Neural progenitor cell (in vitro differentiated cells): ENCODE results near the gene TRAM2. TPM values are rescaled to one million over a fixed set of nuclear protein-coding genes. Genes with fewer than 3 reads are reported as not detected.

ENCODE experiments used
- DNase-seq: peaks from one replicate; pipeline ENCODE4 v3.0.0-alpha.2; 2016; ENCODE audit warnings: low spot score
- H2AFZ ChIP-seq: fragments of 200-600 bp; sonication (generic); replicated peaks from 2 replicates; pipeline ENCODE4 v1.6.1; 2016; ENCODE audit warnings: antibody characterized with exemption
- H3F3A ChIP-seq: fragments of 200-600 bp; sonication (generic); 2 replicates; pipeline ENCODE4 v1.6.1; 2016; ENCODE audit warnings: antibody characterized with exemption, low read depth
- H3K27ac ChIP-seq: fragments of 200-600 bp; sonication (generic); 2 replicates; pipeline ENCODE4 v1.5.1; 2016; ENCODE audit warnings: mild to moderate bottlenecking
- H3K27me3 ChIP-seq: fragments of 200-600 bp; sonication (generic); 2 replicates; pipeline ENCODE4 v1.6.1; 2016; ENCODE audit warnings: mild to moderate bottlenecking, moderate library complexity
- H3K36me3 ChIP-seq: fragments of 200-600 bp; sonication (generic); 2 replicates; pipeline ENCODE4 v1.5.1; 2016
- H3K4me1 ChIP-seq: fragments of 200-600 bp; sonication (generic); 2 replicates; pipeline ENCODE4 v1.6.1; 2016; ENCODE audit warnings: mixed run types
- H3K4me2 ChIP-seq: fragments of 200-600 bp; sonication (generic); 2 replicates; pipeline ENCODE4 v1.6.1; 2016
- H3K4me3 ChIP-seq: fragments of 200-600 bp; sonication (generic); 2 replicates; pipeline ENCODE4 v1.5.1; 2016
- H3K79me2 ChIP-seq: fragments of 200-600 bp; sonication (generic); 2 replicates; pipeline ENCODE4 v1.6.1; 2016; ENCODE audit warnings: low read depth
- H3K9ac ChIP-seq: fragments of 200-600 bp; sonication (generic); 2 replicates; pipeline ENCODE4 v1.6.1; 2016
- H3K9me3 ChIP-seq: fragments of 200-600 bp; sonication (generic); 2 replicates; pipeline ENCODE4 v1.5.1; 2016; ENCODE audit warnings: low read depth
- H4K20me1 ChIP-seq: fragments of 200-600 bp; sonication (generic); 2 replicates; pipeline ENCODE4 v1.6.1; 2016; ENCODE audit warnings: low read depth
- H3K27ac Mint-ChIP-seq: 3 replicates; pipeline ENCODE4 v1.8.0; 2021; ENCODE audit warnings: mixed read lengths
- H3K27me3 Mint-ChIP-seq: 2 replicates; pipeline ENCODE4 v1.8.0; 2022; ENCODE audit warnings: low read depth, mild to moderate bottlenecking, inconsistent platforms, moderate library complexity, mixed read lengths; ENCODE audit not compliant: insufficient read depth
- H3K36me3 Mint-ChIP-seq: 3 replicates; pipeline ENCODE4 v1.8.0; 2021; ENCODE audit warnings: mixed read lengths
- H3K4me1 Mint-ChIP-seq: 3 replicates; pipeline ENCODE4 v1.8.0; 2021; ENCODE audit warnings: mixed read lengths
- H3K4me3 Mint-ChIP-seq: 3 replicates; pipeline ENCODE4 v1.8.0; 2021; ENCODE audit warnings: mild to moderate bottlenecking, moderate library complexity, mixed read lengths
- H3K9me3 Mint-ChIP-seq: 3 replicates; pipeline ENCODE4 v1.8.0; 2020; ENCODE audit warnings: mixed read lengths
- EZH2 ChIP-seq: fragments of 200-600 bp; sonication (generic); IDR thresholded peaks from 2 replicates; pipeline ENCODE4 v1.6.1; 2017; ENCODE audit warnings: antibody characterized with exemption, mild to moderate bottlenecking, moderate library complexity
- EZH2phosphoT487 ChIP-seq: fragments of 200-600 bp; sonication (generic); IDR thresholded peaks from 2 replicates; pipeline ENCODE4 v1.6.1; 2017; ENCODE audit warnings: antibody characterized with exemption
- total RNA-seq: library from RNA; depleted of rRNA; stranded (reverse); fragments of >200 nt; gene quantifications from 2 replicates; pipeline ENCODE4 v1.2.3, GENCODE V29; 2015; ENCODE audit warnings: low replicate concordance
- TF ChIP-seq, protein P1 (sequence below): fragments of 200-600 bp; sonication (generic); IDR thresholded peaks from 2 replicates; pipeline ENCODE4 v1.5.1; 2017; ENCODE audit warnings: antibody characterized with exemption, mild to moderate bottlenecking

TRAM2 gene
- total RNA-seq, 1 donor from 2014 or later = 12.3 TPM

DNA sequence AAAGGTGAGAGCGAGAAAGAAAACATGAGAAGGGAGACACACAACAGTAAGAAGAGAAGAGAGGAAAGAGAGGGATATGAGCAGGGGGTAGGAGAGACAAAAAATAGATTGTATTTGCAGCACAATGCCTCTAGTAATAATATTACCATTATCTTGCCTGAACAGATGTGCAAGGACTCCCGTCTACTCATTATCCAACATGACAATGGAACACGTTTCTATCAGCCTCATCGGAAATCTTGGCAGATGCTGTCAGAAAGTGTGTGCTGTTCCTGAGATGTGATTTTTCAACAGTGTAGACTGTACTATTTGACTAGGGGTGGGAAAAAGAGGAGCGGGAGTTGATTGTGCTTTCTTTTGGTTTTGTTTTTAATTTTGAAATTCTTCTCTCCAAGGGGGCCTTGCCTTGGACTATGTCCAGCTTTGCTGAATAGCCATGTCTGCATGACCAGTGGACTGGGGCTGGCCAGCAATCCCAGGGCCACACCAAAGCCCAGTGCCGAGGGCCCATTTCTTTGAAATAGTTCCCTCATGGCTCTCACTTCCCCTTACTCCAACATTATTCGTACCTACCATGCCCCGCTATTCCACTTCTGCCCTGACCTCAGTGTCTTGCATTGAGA lies 11.3 kb upstream of the TRAM2 start:
- Histone ChIP-seq H3K9me3 (no peaks in the 10 kb centered on the region), H3K4me3 (no peak overlapping the region), H4K20me1 (no peaks in the 10 kb centered on the region), H3K27me3 (no peaks in the 10 kb centered on the region), H3K4me1 (peaks cover 9% of the 10 kb centered on the region), H2AFZ (peak overlapping the region; percentile 77), H3K36me3 (no peaks in the 10 kb centered on the region), H3K9ac (no peak overlapping the region), H3K79me2 (no peaks in the 10 kb centered on the region), H3K27ac (no peak overlapping the region), H3K4me2 (no peak overlapping the region), H3F3A (no peaks in the 10 kb centered on the region)
- no peak for DNase-seq
- no peak for TF ChIP-seq EZH2phosphoT487
- TF ChIP-seq, protein P1, sequence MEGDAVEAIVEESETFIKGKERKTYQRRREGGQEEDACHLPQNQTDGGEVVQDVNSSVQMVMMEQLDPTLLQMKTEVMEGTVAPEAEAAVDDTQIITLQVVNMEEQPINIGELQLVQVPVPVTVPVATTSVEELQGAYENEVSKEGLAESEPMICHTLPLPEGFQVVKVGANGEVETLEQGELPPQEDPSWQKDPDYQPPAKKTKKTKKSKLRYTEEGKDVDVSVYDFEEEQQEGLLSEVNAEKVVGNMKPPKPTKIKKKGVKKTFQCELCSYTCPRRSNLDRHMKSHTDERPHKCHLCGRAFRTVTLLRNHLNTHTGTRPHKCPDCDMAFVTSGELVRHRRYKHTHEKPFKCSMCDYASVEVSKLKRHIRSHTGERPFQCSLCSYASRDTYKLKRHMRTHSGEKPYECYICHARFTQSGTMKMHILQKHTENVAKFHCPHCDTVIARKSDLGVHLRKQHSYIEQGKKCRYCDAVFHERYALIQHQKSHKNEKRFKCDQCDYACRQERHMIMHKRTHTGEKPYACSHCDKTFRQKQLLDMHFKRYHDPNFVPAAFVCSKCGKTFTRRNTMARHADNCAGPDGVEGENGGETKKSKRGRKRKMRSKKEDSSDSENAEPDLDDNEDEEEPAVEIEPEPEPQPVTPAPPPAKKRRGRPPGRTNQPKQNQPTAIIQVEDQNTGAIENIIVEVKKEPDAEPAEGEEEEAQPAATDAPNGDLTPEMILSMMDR = no peak
- TF ChIP-seq EZH2 = no peak
- Mint-ChIP-seq H3K9me3 (no peaks in the 10 kb centered on the region), H3K27me3 (peaks cover 2% of the 10 kb centered on the region), H3K4me1 (peaks cover 9% of the 10 kb centered on the region), H3K27ac (peak overlapping the region; percentile 72), H3K36me3 (peaks cover 3% of the 10 kb centered on the region), H3K4me3 (no peak overlapping the region)

DNA sequence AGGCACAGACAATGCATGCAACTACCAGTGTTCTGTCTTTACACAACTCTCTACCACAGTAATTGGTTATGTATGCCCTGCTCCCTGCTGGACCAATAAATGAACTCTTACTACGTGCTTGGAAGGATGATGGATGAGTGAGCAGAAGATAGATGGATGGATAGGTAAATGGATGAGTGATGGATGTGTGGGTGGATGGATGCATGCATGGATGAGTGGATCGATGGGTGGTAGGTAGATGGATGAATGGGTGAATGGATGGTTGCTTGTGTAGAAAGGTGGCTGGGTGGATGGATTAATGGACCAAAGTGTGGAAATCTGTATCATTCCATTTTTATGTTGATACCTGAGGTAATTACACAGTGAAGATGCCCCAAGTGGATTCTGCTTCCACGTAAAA lies 10.1 kb upstream of the TRAM2 start:
- no peaks in the 10 kb centered on the region for H4K20me1 ChIP-seq
- no peak overlapping the region for H3K9ac ChIP-seq
- H3K27ac Mint-ChIP-seq = no peak overlapping the region
- DNase-seq = no peak
- H3K4me1 ChIP-seq = peaks cover 9% of the 10 kb centered on the region
- H3K4me3 ChIP-seq = no peak overlapping the region
- H3K27me3 ChIP-seq = no peaks in the 10 kb centered on the region
- peaks cover 12% of the 10 kb centered on the region for H3K36me3 Mint-ChIP-seq
- H3K9me3 ChIP-seq = no peaks in the 10 kb centered on the region
- H3K36me3 ChIP-seq = no peaks in the 10 kb centered on the region
- H3K4me3 Mint-ChIP-seq = no peak overlapping the region
- no peak overlapping the region for H3K27ac ChIP-seq
- H3F3A ChIP-seq = no peaks in the 10 kb centered on the region
- H3K4me1 Mint-ChIP-seq = peaks cover 9% of the 10 kb centered on the region
- TF ChIP-seq EZH2phosphoT487 (no peak), EZH2 (no peak)
- TF ChIP-seq, protein P1 = no peak
- H3K79me2 ChIP-seq = no peaks in the 10 kb centered on the region
- H3K4me2 ChIP-seq = no peak overlapping the region
- no peak overlapping the region for H2AFZ ChIP-seq
- no peaks in the 10 kb centered on the region for H3K9me3 Mint-ChIP-seq
- H3K27me3 Mint-ChIP-seq = peaks cover 2% of the 10 kb centered on the region

DNA sequence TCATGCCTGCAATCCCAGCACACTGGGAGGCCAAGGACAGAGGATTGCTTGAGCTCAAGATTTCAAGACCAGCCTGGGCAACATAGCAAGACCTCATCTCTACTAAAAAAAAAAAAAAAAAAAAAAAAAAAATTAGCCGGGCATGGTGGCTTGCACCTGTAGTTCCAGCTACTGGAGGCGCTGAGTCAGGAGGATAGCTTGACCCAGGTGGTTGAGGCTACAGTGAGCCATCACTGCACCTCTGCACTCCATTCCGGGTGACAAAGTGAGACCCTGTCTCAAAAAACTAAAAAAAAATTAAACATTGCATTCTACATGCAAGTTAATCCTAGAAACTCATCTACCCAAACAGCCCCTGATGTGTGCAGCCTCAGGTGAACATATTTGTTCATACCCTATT lies 7.3 kb upstream of the TRAM2 start:
- TF ChIP-seq, protein P1 = no peak
- TF ChIP-seq EZH2 (no peak), EZH2phosphoT487 (no peak)

More for the DNA sequence above, 7.3 kb upstream of the TRAM2 start:
- Mint-ChIP-seq H3K36me3 (peaks cover 14% of the 10 kb centered on the region), H3K4me3 (no peak overlapping the region), H3K27ac (no peak overlapping the region), H3K4me1 (peaks cover 8% of the 10 kb centered on the region), H3K9me3 (no peaks in the 10 kb centered on the region), H3K27me3 (peaks cover 2% of the 10 kb centered on the region)
- Histone ChIP-seq H3K27ac (no peak overlapping the region), H3F3A (no peaks in the 10 kb centered on the region), H3K9me3 (no peaks in the 10 kb centered on the region), H3K36me3 (no peaks in the 10 kb centered on the region), H3K27me3 (no peaks in the 10 kb centered on the region), H3K79me2 (no peaks in the 10 kb centered on the region), H3K4me1 (peaks cover 7% of the 10 kb centered on the region), H3K9ac (no peak overlapping the region), H3K4me3 (no peak overlapping the region), H3K4me2 (no peak overlapping the region), H4K20me1 (no peaks in the 10 kb centered on the region), H2AFZ (no peak overlapping the region)
- no peak for DNase-seq
